HepG2 (cell line): ENCODE results near the gene EID1. TPM values are rescaled to one million over a fixed set of nuclear protein-coding genes. Genes with fewer than 3 reads are reported as not detected.

Experiments used
- ATAC-seq: fragments of 200-7000 bp; cut with Tn5 transposase; 3 replicates; pipeline ENCODE4 v1.9.1; 2020; ENCODE audit warnings: mild to moderate bottlenecking, moderate library complexity
- BruUV-seq: library from RNA; stranded (reverse); fragments of 400-500 nt; replicated peaks from 2 replicates; lab custom pipeline; 2021; lab: Mats Ljungman, UMichigan
- CTCF ChIA-PET: fragments of 300-600 bp; formaldehyde crosslinking; extraction: SDS; loops from one replicate; lab custom pipeline; 2021; ENCODE audit warnings: low total read pairs, inconsistent platforms, low intra/inter-chr PET ratio; lab: Yijun Ruan, JAX
- POLR2A ChIA-PET: fragments of 350-600 bp; sonication (Branson Sonifier 250); formaldehyde crosslinking; loops from one replicate; lab custom pipeline; 2020; ENCODE audit warnings: antibody characterized with exemption, inconsistent platforms; lab: Yijun Ruan, JAX
- DNase-seq: peaks from one replicate; pipeline ENCODE4 v3.0.0-alpha.2; 2015; ENCODE audit warnings: low spot score
- FAIRE-seq: peaks from 3 replicates; lab custom pipeline; 2011; peaks lifted over from hg19 to GRCh38; lab: Jason Lieb, UNC
- H2AFZ ChIP-seq: one replicate; pipeline ENCODE4 v1.6.1; 2011; ENCODE audit warnings: low read length, inconsistent platforms
- H3K27ac ChIP-seq: fragments of 300-600 bp; 3 replicates; pipeline ENCODE4 v1.8.0; 2011; ENCODE audit warnings: mixed run types, mild to moderate bottlenecking, mixed read lengths, low read length, inconsistent platforms; ENCODE audit not compliant: insufficient read depth; ENCODE audit errors: extremely low read length
- H3K27me3 ChIP-seq, 2 experiments: fragments of 200-600 bp in 1 of 2; 2 replicates in 1 of 2; 3 replicates in 1 of 2; pipeline versions ENCODE4 v1.6.0 to v1.8.0; 2011; ENCODE audit warnings: low read length in 2 of 2, mild to moderate bottlenecking in 2 of 2, moderate library complexity in 2 of 2, inconsistent platforms in 1 of 2; ENCODE audit not compliant: insufficient read depth in 2 of 2, control insufficient read depth in 1 of 2
- H3K36me3 ChIP-seq, 2 experiments: fragments of 200-600 bp in 1 of 2; replicated peaks in 1 of 2; 2 replicates in 1 of 2; 3 replicates in 1 of 2; pipeline versions ENCODE4 v1.5.1 to v1.8.0; 2011; ENCODE audit warnings: low read length in 2 of 2, inconsistent platforms in 1 of 2; ENCODE audit not compliant: insufficient read depth in 2 of 2, control insufficient read depth in 1 of 2
- H3K4me1 ChIP-seq: 2 replicates; pipeline ENCODE4 v1.5.1; 2012; ENCODE audit warnings: low read length, inconsistent platforms; ENCODE audit not compliant: insufficient read depth
- H3K4me2 ChIP-seq: 2 replicates; pipeline ENCODE4 v1.6.0; 2011; ENCODE audit warnings: low read depth, low read length, inconsistent platforms
- H3K4me3 ChIP-seq, 3 experiments: fragments of 200-600 bp in 1 of 3; sonication (generic), shearing (Covaris generic) in 1 of 3; replicated peaks in 1 of 3; 2 replicates each; pipeline ENCODE4 v1.5.1; 2011 to 2016; ENCODE audit warnings: low read length in 3 of 3, inconsistent platforms in 2 of 3, low read depth in 2 of 3, mild to moderate bottlenecking in 2 of 3, control low read depth in 1 of 3, mixed read lengths in 1 of 3; ENCODE audit not compliant: insufficient read depth in 1 of 3
- H3K79me2 ChIP-seq: one replicate; pipeline ENCODE4 v1.6.1; 2011; ENCODE audit warnings: low read length, inconsistent platforms; ENCODE audit not compliant: insufficient read depth
- H3K9ac ChIP-seq: 2 replicates; pipeline ENCODE4 v1.6.0; 2011; ENCODE audit warnings: mild to moderate bottlenecking, low read depth, low read length, inconsistent platforms; ENCODE audit not compliant: insufficient read depth
- H3K9me3 ChIP-seq: 2 replicates; pipeline ENCODE4 v1.5.1; 2012; ENCODE audit warnings: mild to moderate bottlenecking, low read length
- H4K20me1 ChIP-seq: 2 replicates; pipeline ENCODE4 v1.6.0; 2011; ENCODE audit warnings: inconsistent platforms, mild to moderate bottlenecking, low read length, moderate library complexity; ENCODE audit not compliant: insufficient read depth
- BRCA1 ChIP-seq: sonication (generic); formaldehyde crosslinking; IDR thresholded peaks from 2 replicates; pipeline ENCODE4 v1.4.0; 2020; ENCODE audit warnings: missing genetic modification reagents
- CAMTA2 ChIP-seq: sonication (generic); formaldehyde crosslinking; IDR thresholded peaks from 2 replicates; pipeline ENCODE4 v1.4.0; 2020; ENCODE audit warnings: mild to moderate bottlenecking, missing genetic modification reagents, borderline replicate concordance
- CSRNP2 ChIP-seq: sonication (generic); formaldehyde crosslinking; conservative IDR thresholded peaks from 2 replicates; pipeline ENCODE4 v1.8.0; 2022; ENCODE audit warnings: low read depth, missing genetic modification reagents
- FOXJ3 ChIP-seq: sonication (generic); formaldehyde crosslinking; IDR thresholded peaks from 2 replicates; pipeline ENCODE4 v1.4.0; 2020; ENCODE audit warnings: missing genetic modification reagents, mild to moderate bottlenecking, borderline replicate concordance
- GRHL1 ChIP-seq: sonication (generic); formaldehyde crosslinking; conservative IDR thresholded peaks from 2 replicates; pipeline ENCODE4 v1.8.0; 2022; ENCODE audit warnings: missing genetic modification reagents
- HOXA5 ChIP-seq: sonication (generic); formaldehyde crosslinking; IDR thresholded peaks from 2 replicates; pipeline ENCODE4 v1.4.0; 2020; ENCODE audit warnings: missing genetic modification reagents
- MED13 ChIP-seq: sonication (generic); formaldehyde crosslinking; IDR thresholded peaks from 2 replicates; pipeline ENCODE4 v1.5.0; 2020; ENCODE audit warnings: missing genetic modification reagents
- RELA ChIP-seq: sonication (generic); formaldehyde crosslinking; IDR thresholded peaks from 2 replicates; pipeline ENCODE4 v1.4.0; 2020; ENCODE audit warnings: missing genetic modification reagents
- SRF ChIP-seq: IDR thresholded peaks from 2 replicates; pipeline ENCODE4 v1.6.1; 2011; ENCODE audit warnings: mild to moderate bottlenecking, low read depth, low read length, moderate library complexity
- SRSF1 ChIP-seq: fragments of 200-400 bp; formaldehyde crosslinking; optimal IDR thresholded peaks from 2 replicates; pipeline ENCODE3; 2017; ENCODE audit warnings: mild to moderate bottlenecking, low read depth, low read length, moderate library complexity
- WGBS: methylation state at CpG from one replicate; pipeline ENCODE4 v1.1.6; 2017; ENCODE audit warnings: low lambda C conversion rate; 5-methylcytosine and 5-hydroxymethylcytosine counted together
- in situ Hi-C: cut with HindIII; loops from 2 replicates; pipeline ENCODE4 v1.10.0; 2017; ENCODE audit warnings: low pct_unique_long_range_greater_than_20kb; ENCODE audit not compliant: extremely low pct_ligation_motif_present
- intact Hi-C: fragments of 100-400 bp; cut with micrococcal nuclease; formaldehyde crosslinking; loops from one replicate; pipeline ENCODE4 v1.10.0; 2022; ENCODE audit not compliant: unreplicated experiment
- polyA plus RNA-seq, 8 experiments: library from polyadenylated mRNA; depleted of rRNA in 3 of 8; stranded (reverse) in 7 of 8; unstranded in 1 of 8; fragments of >200 nt; fragmentation: Illumina TruSeq in 4 of 8; extraction: Trizol in 4 of 8; gene quantifications; 2 replicates each; pipeline versions ENCODE4 v1.2.1 to v1.2.3, GENCODE V29; 2011 to 2016; ENCODE audit warnings: low read depth in 4 of 8, missing spikeins in 1 of 8, mixed read lengths in 1 of 8; ENCODE audit not compliant: insufficient read depth in 1 of 8
- total RNA-seq, 5 experiments: library from RNA; depleted of rRNA; stranded (reverse); fragments of >200 nt; fragmentation: Illumina TruSeq; extraction: Trizol; gene quantifications; 2 replicates each; pipeline ENCODE4 v1.2.3, GENCODE V29; 2016; ENCODE audit warnings: low read depth in 1 of 5
- TF ChIP-seq, protein P1 (sequence below): sonication (generic); formaldehyde crosslinking; IDR thresholded peaks from 2 replicates; pipeline ENCODE4 v1.4.0; 2020; ENCODE audit warnings: missing genetic modification reagents
- TF ChIP-seq, protein P2 (sequence below): sonication (generic); formaldehyde crosslinking; IDR thresholded peaks from 2 replicates; pipeline ENCODE4 v1.4.0; 2020; ENCODE audit warnings: mild to moderate bottlenecking, missing genetic modification reagents
- TF ChIP-seq, protein P3 (sequence below): sonication (generic); formaldehyde crosslinking; IDR thresholded peaks from 2 replicates; pipeline ENCODE4 v1.8.1; 2023; ENCODE audit warnings: missing genetic modification reagents, mild to moderate bottlenecking, borderline replicate concordance

Gene EID1
- total and polyA plus RNA-seq, 2 of the 13 experiments (the other 11 are each of a cell fraction or from before 2014, with no cell fraction given), result 2.2 to 5.4 TPM

DNA sequence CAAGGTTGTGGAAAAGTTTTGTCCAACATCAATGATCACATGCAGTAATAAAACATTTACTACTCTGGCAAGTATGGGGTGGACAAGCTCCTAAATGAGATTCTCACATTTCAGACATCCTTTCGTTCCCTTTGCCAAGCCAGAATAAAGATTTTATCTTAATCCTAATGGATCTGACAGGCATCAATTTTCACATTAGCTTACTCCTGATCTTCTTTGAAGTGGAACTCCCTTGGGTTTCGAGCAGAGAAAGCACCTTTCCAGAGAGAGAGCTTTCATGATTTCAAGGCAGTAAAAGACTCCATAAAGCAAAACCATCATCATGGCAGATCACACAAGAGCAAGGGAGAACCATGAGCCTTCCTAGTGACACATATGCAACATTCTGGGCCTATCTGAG, 27.3 kb upstream of the EID1 start:
- WGBS, result 12% methylated on average over 2 of the region's 2 CpGs
- POLR2A ChIA-PET, result no interaction called here
- CTCF ChIA-PET, result no interaction called here

GRCh38 chr15:48851956-48852355, 26.0 kb upstream of the EID1 start:
- no TSS peak for BruUV-seq
- in situ Hi-C loops, result loop anchor here (25.0 kb wide), 1 partner anchor 235 kb away; no protein-coding TSS in a partner anchor
- ATAC-seq, result no peak

More for the DNA sequence above, 27.3 kb upstream of the EID1 start:
- no peak for ATAC-seq
- Histone ChIP-seq H3K27ac (no peak overlapping the region), H3K36me3 (no peaks in the 10 kb centered on the region), H3K27me3 (no peaks in the 10 kb centered on the region; a peak in 1 of 5 replicates), H3K4me1 (peaks cover 5% of the 10 kb centered on the region), H4K20me1 (no peaks in the 10 kb centered on the region), H2AFZ (no peak overlapping the region), H3K9me3 (no peaks in the 10 kb centered on the region), H3K4me2 (no peak overlapping the region), H3K79me2 (no peaks in the 10 kb centered on the region), H3K4me3 (no peak overlapping the region), H3K9ac (no peak overlapping the region)
- no peak for FAIRE-seq
- no TSS peak for BruUV-seq
- DNase-seq, result no peak
- in situ Hi-C loops, result loop anchor here (25.0 kb wide), 1 partner anchor 237 kb away; no protein-coding TSS in a partner anchor
- intact Hi-C loops, result no loop called here
- no peak for TF ChIP-seq RELA (CRISPR knock-in tag)
- TF ChIP-seq, protein P1, sequence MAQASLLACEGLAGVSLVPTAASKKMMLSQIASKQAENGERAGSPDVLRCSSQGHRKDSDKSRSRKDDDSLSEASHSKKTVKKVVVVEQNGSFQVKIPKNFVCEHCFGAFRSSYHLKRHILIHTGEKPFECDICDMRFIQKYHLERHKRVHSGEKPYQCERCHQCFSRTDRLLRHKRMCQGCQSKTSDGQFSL (CRISPR knock-in tag), result no peak
- TF ChIP-seq SRF, result no peak
- TF ChIP-seq, all 625 proteins: peak for 0

More at GRCh38 chr15:48851956-48852355, 26.0 kb upstream of the EID1 start:
- H4K20me1 ChIP-seq, result no peaks in the 10 kb centered on the region
- CTCF ChIA-PET, result no interaction called here
- H3K9ac ChIP-seq, result no peak overlapping the region
- H3K27me3 ChIP-seq, result no peaks in the 10 kb centered on the region; a peak in 1 of 5 replicates
- H2AFZ ChIP-seq, result no peak overlapping the region
- DNase-seq, result no peak
- H3K4me3 ChIP-seq, result no peak overlapping the region
- no peak overlapping the region for H3K27ac ChIP-seq
- peaks cover 11% of the 10 kb centered on the region for H3K4me1 ChIP-seq
- POLR2A ChIA-PET, result no interaction called here
- no peaks in the 10 kb centered on the region for H3K79me2 ChIP-seq
- no peaks in the 10 kb centered on the region for H3K36me3 ChIP-seq
- FAIRE-seq, result no peak
- intact Hi-C loops, result no loop called here
- H3K4me2 ChIP-seq, result no peak overlapping the region
- TF ChIP-seq CSRNP2 (CRISPR knock-in tag) (no peak), BRCA1 (no peak), SRSF1 (no peak), FOXJ3 (CRISPR knock-in tag) (no peak), MED13 (CRISPR knock-in tag) (no peak), GRHL1 (CRISPR knock-in tag) (no peak), HOXA5 (no peak), CAMTA2 (CRISPR knock-in tag) (no peak)
- TF ChIP-seq, protein P2, sequence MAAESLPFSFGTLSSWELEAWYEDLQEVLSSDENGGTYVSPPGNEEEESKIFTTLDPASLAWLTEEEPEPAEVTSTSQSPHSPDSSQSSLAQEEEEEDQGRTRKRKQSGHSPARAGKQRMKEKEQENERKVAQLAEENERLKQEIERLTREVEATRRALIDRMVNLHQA (CRISPR knock-in tag), result no peak
- TF ChIP-seq, protein P3, sequence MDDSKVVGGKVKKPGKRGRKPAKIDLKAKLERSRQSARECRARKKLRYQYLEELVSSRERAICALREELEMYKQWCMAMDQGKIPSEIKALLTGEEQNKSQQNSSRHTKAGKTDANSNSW (CRISPR knock-in tag), result no peak
- H3K9me3 ChIP-seq, result no peaks in the 10 kb centered on the region
